ENCODE results near the gene SH3GL1. TPM values are rescaled to one million over a fixed set of nuclear protein-coding genes. Genes with fewer than 3 reads are reported as not detected.
A peak's percentile ranks its signal among the peaks of the same experiment; 100 is the strongest.

The SH3GL1 gene
- total and polyA plus RNA-seq, 9 of the 15 experiments (the other 6 are each of a cell fraction or from before 2014, with no cell fraction given) = 1.7 to 75.3 (median 25.7) TPM

DNA sequence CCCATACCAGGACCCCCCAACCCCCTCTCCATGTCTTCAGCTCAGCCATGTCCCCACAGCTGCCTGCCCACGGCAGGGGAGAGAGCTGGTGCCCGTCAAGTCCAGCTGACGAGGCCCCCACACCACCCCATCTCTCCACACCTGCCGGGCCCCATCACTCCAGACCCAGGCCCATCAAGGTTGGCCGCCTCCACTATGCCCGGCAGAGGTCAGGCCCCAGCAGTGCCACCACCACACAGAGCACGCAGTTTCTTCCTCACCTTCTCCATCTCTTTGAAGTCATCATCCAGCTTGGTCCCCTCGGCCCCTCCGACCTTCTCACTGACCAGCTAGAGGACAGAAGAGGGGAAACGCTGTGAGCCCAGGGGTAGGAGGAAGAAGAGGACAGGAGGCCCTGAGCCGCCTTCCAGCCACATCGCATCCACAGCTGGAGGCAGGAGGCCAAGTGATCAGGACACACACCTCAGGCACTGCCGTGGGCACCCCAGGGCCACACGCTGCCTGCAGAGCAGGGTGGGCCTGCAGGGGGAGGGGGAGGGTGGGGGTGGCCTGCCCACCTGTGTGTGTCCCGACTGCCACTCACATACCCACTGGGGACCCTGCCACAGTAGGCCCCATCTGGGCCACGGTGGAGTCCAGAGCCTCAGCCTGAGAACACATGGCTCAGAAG lies 33.5 kb downstream of the SH3GL1 start:
- no TSS peak for BruUV-seq (replicated peaks)
- FAIRE-seq = no peak
- Histone ChIP-seq H2AFZ (ENCODE audit: low read depth, low read length) (no peak overlapping the region), H3K27ac (ENCODE audit: extremely low read depth, low read depth, low read length) (no peak overlapping the region), H4K20me1 (replicated peaks; ENCODE audit: control insufficient read depth, insufficient read depth, low read length) (no peaks in the 10 kb centered on the region; the same call in 1 of the 2 replicates), H3K4me3 (no peak overlapping the region), H3K4me1 (replicated peaks in 1 of 2; ENCODE audit: control insufficient read depth in 2 of 2, insufficient read depth in 2 of 2, low read length in 2 of 2) (peaks cover 24 to 84% of the 10 kb centered on the region in 2 experiments), H3K36me3 (ENCODE audit: control insufficient read depth, insufficient read depth, low read length) (peaks cover 82% of the 10 kb centered on the region; the same call in 2 of the 3 replicates), H3K4me2 (ENCODE audit: insufficient read depth, low read length) (no peak overlapping the region), H3K9ac (ENCODE audit: insufficient read depth in 1 of 2, low read depth in 2 of 2, low read length in 2 of 2) (peak overlapping the region in 1 of 2 experiments; percentile 70; a peak in 2 of 4 replicates), H3K79me2 (ENCODE audit: control insufficient read depth, insufficient read depth, low read length) (peaks cover 49% of the 10 kb centered on the region), H3K9me1 (ENCODE audit: control insufficient read depth, insufficient read depth, low read length) (no peaks in the 10 kb centered on the region), H3K27me3 (ENCODE audit: control insufficient read depth in 2 of 2, insufficient read depth in 2 of 2, low read length in 2 of 2) (no peaks in the 10 kb centered on the region), H3K9me3 (replicated peaks; ENCODE audit: control insufficient read depth, insufficient read depth, low read depth, low read length) (no peaks in the 10 kb centered on the region)
- DNase-seq (ENCODE audit: extremely low read depth in 1 of 4, low spot score in 3 of 4) = no peak
- 95% methylated on average over 9 of the region's 16 CpGs for WGBS (ENCODE audit: insufficient coverage, low coverage, missing lambda C conversion rate)
- ATAC-seq = no peak
- POLR2A ChIA-PET = interaction anchor here (0.6 to 3.6 kb wide), 4 partner anchors 8 to 138 kb away, joined by 3 to 18 read pairs (median 3); no protein-coding TSS in a partner anchor
- CTCF ChIA-PET (ENCODE audit: low intra/inter-chr PET ratio) = interaction anchor here (1.0 kb wide), 1 partner anchor 11 kb away, joined by 3 read pairs; no protein-coding TSS in a partner anchor
- in situ Hi-C loops (cut with MboI) = no loop called here
- intact Hi-C loops (cut with micrococcal nuclease) = no loop called here
- TF ChIP-seq, protein P1, sequence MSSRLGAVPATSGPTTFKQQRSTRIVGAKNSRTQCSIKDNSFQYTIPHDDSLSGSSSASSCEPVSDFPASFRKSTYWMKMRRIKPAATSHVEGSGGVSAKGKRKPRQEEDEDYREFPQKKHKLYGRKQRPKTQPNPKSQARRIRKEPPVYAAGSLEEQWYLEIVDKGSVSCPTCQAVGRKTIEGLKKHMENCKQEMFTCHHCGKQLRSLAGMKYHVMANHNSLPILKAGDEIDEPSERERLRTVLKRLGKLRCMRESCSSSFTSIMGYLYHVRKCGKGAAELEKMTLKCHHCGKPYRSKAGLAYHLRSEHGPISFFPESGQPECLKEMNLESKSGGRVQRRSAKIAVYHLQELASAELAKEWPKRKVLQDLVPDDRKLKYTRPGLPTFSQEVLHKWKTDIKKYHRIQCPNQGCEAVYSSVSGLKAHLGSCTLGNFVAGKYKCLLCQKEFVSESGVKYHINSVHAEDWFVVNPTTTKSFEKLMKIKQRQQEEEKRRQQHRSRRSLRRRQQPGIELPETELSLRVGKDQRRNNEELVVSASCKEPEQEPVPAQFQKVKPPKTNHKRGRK (tag; IDR thresholded peaks at IDR 0.05) = no peak
- TF ChIP-seq, protein P2, sequence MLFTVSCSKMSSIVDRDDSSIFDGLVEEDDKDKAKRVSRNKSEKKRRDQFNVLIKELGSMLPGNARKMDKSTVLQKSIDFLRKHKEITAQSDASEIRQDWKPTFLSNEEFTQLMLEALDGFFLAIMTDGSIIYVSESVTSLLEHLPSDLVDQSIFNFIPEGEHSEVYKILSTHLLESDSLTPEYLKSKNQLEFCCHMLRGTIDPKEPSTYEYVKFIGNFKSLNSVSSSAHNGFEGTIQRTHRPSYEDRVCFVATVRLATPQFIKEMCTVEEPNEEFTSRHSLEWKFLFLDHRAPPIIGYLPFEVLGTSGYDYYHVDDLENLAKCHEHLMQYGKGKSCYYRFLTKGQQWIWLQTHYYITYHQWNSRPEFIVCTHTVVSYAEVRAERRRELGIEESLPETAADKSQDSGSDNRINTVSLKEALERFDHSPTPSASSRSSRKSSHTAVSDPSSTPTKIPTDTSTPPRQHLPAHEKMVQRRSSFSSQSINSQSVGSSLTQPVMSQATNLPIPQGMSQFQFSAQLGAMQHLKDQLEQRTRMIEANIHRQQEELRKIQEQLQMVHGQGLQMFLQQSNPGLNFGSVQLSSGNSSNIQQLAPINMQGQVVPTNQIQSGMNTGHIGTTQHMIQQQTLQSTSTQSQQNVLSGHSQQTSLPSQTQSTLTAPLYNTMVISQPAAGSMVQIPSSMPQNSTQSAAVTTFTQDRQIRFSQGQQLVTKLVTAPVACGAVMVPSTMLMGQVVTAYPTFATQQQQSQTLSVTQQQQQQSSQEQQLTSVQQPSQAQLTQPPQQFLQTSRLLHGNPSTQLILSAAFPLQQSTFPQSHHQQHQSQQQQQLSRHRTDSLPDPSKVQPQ (CRISPR knock-in tag; IDR thresholded peaks at IDR 0.05; ENCODE audit: borderline replicate concordance) = no peak
- TF ChIP-seq CREB1 (IDR thresholded peaks at IDR 0.05) = no peak
- no peak for TF ChIP-seq CREB1 (CRISPR knock-in tag; IDR thresholded peaks at IDR 0.05)
- no peak for TF ChIP-seq TAF15 (IDR thresholded peaks at IDR 0.05; ENCODE audit: low read depth, low read length)
- TF ChIP-seq PHF20 (IDR thresholded peaks at IDR 0.05; ENCODE audit: partially characterized antibody) = no peak
- no peak for TF ChIP-seq FIP1L1 (IDR thresholded peaks at IDR 0.05; ENCODE audit: low read depth, low read length, poor library complexity, severe bottlenecking)
- no peak for TF ChIP-seq ZNF24 (IDR thresholded peaks at IDR 0.05)
- TF ChIP-seq, protein P3, sequence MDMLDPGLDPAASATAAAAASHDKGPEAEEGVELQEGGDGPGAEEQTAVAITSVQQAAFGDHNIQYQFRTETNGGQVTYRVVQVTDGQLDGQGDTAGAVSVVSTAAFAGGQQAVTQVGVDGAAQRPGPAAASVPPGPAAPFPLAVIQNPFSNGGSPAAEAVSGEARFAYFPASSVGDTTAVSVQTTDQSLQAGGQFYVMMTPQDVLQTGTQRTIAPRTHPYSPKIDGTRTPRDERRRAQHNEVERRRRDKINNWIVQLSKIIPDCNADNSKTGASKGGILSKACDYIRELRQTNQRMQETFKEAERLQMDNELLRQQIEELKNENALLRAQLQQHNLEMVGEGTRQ (CRISPR knock-in tag; IDR thresholded peaks at IDR 0.05) = no peak
- TF ChIP-seq SAP30 (IDR thresholded peaks at IDR 0.05; ENCODE audit: borderline replicate concordance, insufficient read depth, low read depth, low read length, poor library complexity, severe bottlenecking) = no peak
- TF ChIP-seq, protein P4, sequence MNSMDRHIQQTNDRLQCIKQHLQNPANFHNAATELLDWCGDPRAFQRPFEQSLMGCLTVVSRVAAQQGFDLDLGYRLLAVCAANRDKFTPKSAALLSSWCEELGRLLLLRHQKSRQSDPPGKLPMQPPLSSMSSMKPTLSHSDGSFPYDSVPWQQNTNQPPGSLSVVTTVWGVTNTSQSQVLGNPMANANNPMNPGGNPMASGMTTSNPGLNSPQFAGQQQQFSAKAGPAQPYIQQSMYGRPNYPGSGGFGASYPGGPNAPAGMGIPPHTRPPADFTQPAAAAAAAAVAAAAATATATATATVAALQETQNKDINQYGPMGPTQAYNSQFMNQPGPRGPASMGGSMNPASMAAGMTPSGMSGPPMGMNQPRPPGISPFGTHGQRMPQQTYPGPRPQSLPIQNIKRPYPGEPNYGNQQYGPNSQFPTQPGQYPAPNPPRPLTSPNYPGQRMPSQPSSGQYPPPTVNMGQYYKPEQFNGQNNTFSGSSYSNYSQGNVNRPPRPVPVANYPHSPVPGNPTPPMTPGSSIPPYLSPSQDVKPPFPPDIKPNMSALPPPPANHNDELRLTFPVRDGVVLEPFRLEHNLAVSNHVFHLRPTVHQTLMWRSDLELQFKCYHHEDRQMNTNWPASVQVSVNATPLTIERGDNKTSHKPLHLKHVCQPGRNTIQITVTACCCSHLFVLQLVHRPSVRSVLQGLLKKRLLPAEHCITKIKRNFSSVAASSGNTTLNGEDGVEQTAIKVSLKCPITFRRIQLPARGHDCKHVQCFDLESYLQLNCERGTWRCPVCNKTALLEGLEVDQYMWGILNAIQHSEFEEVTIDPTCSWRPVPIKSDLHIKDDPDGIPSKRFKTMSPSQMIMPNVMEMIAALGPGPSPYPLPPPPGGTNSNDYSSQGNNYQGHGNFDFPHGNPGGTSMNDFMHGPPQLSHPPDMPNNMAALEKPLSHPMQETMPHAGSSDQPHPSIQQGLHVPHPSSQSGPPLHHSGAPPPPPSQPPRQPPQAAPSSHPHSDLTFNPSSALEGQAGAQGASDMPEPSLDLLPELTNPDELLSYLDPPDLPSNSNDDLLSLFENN (IDR thresholded peaks at IDR 0.05; ENCODE audit: low read depth in 2 of 2, low read length in 2 of 2) = no peak
- TF ChIP-seq, protein P5, sequence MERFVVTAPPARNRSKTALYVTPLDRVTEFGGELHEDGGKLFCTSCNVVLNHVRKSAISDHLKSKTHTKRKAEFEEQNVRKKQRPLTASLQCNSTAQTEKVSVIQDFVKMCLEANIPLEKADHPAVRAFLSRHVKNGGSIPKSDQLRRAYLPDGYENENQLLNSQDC (CRISPR knock-in tag; IDR thresholded peaks at IDR 0.05) = no peak

All from K562 (cell line).